H1 (cell line): Measurements from ENCODE around the gene FADS3. TPM values are rescaled to one million over a fixed set of nuclear protein-coding genes. Genes with fewer than 3 reads are reported as not detected.

ENCODE experiments used
- CTCF ChIA-PET: fragments of 300-600 bp; sonication (Branson Sonifier 250); formaldehyde crosslinking; loops from one replicate; lab custom pipeline; 2021; ENCODE audit not compliant: partially characterized antibody; lab: Charles Lee
- POLR2A ChIA-PET: fragments of 300-600 bp; sonication (Branson Sonifier 250); formaldehyde crosslinking; loops from one replicate; lab custom pipeline; 2021; ENCODE audit warnings: inconsistent platforms; ENCODE audit not compliant: partially characterized antibody; lab: Charles Lee
- DNase-seq, 2 experiments: peaks; one replicate each; pipeline versions ENCODE4 v3.0.0 to v3.0.0-alpha.2; 2010 to 2022; ENCODE audit warnings: low spot score in 2 of 2, low read depth in 1 of 2, mixed read lengths in 1 of 2
- FAIRE-seq: peaks from 2 replicates; lab custom pipeline; 2011; peaks lifted over from hg19 to GRCh38; lab: Jason Lieb, UNC
- H2AFZ ChIP-seq: 2 replicates; pipeline ENCODE4 v1.8.1; 2012; ENCODE audit warnings: low read length, inconsistent platforms
- H2AK5ac ChIP-seq: 2 replicates; pipeline ENCODE4 v1.6.1; 2013; ENCODE audit warnings: low read depth, low read length
- H2BK120ac ChIP-seq: replicated peaks from 2 replicates; pipeline ENCODE3; 2013; ENCODE audit warnings: low read depth, low read length, inconsistent platforms
- H2BK12ac ChIP-seq: 2 replicates; pipeline ENCODE4 v1.6.1; 2013; ENCODE audit warnings: low read depth, low read length
- H2BK15ac ChIP-seq: 2 replicates; pipeline ENCODE4 v1.6.1; 2013; ENCODE audit warnings: low read length
- H2BK20ac ChIP-seq: 2 replicates; pipeline ENCODE4 v1.6.1; 2013; ENCODE audit warnings: low read length
- H2BK5ac ChIP-seq: 2 replicates; pipeline ENCODE4 v1.6.1; 2013; ENCODE audit warnings: low read depth, low read length
- H3K14ac ChIP-seq: 2 replicates; pipeline ENCODE4 v1.6.1; 2013; ENCODE audit warnings: inconsistent platforms; ENCODE audit not compliant: insufficient read length
- H3K18ac ChIP-seq: 2 replicates; pipeline ENCODE4 v1.6.1; 2013; ENCODE audit warnings: low read length; ENCODE audit errors: extremely low read depth
- H3K23ac ChIP-seq: 2 replicates; pipeline ENCODE4 v1.6.1; 2013; ENCODE audit warnings: inconsistent platforms; ENCODE audit not compliant: insufficient read length
- H3K23me2 ChIP-seq: 2 replicates; pipeline ENCODE4 v1.6.1; 2013; ENCODE audit warnings: low read depth, low read length
- H3K27ac ChIP-seq: 2 replicates; pipeline ENCODE4 v1.6.1; 2011; ENCODE audit warnings: low read depth, low read length, inconsistent platforms
- H3K27me3 ChIP-seq, 4 experiments: replicated peaks in 1 of 4; 1 replicate in 1 of 4; 2 replicates in 3 of 4; pipeline versions ENCODE4 v1.6.1 to v1.8.1; 2011 to 2013; ENCODE audit warnings: low read length in 3 of 4, mild to moderate bottlenecking in 3 of 4, inconsistent platforms in 2 of 4, mixed read lengths in 2 of 4, moderate library complexity in 1 of 4; ENCODE audit not compliant: control insufficient read depth in 3 of 4, insufficient read depth in 3 of 4; ENCODE audit errors: extremely low read depth in 1 of 4
- H3K36me3 ChIP-seq, 4 experiments: 2 replicates each; pipeline versions ENCODE4 v1.6.1 to v1.8.1; 2011 to 2013; ENCODE audit warnings: mild to moderate bottlenecking in 4 of 4, low read length in 3 of 4, moderate library complexity in 2 of 4, control low read depth in 1 of 4, inconsistent platforms in 1 of 4; ENCODE audit not compliant: insufficient read depth in 4 of 4, control insufficient read depth in 2 of 4
- H3K4ac ChIP-seq: replicated peaks from 2 replicates; pipeline ENCODE3; 2013; ENCODE audit warnings: low read length, low read depth, mixed read lengths, inconsistent platforms; ENCODE audit not compliant: insufficient read length
- H3K4me1 ChIP-seq, 4 experiments: replicated peaks in 1 of 4; 1 replicate in 1 of 4; 2 replicates in 3 of 4; pipeline versions ENCODE4 v1.6.1 to v1.8.1; 2011 to 2013; ENCODE audit warnings: low read length in 3 of 4, inconsistent platforms in 2 of 4, mixed read lengths in 1 of 4; ENCODE audit not compliant: insufficient read depth in 4 of 4, control insufficient read depth in 3 of 4
- H3K4me2 ChIP-seq, 2 experiments: 2 replicates each; pipeline versions ENCODE4 v1.6.1 to v1.8.1; 2011 to 2013; ENCODE audit warnings: low read depth in 2 of 2, low read length in 2 of 2, control low read depth in 1 of 2, inconsistent platforms in 1 of 2, mild to moderate bottlenecking in 1 of 2; ENCODE audit not compliant: insufficient read depth in 1 of 2
- H3K4me3 ChIP-seq, 4 experiments: fragments of 200-600, 300-600 bp in 1 of 4; sonication (generic), shearing (Covaris generic), sonication (Bioruptor Twin) in 1 of 4; 2 replicates each; pipeline versions ENCODE4 v1.5.1 to v1.8.1; 2011 to 2016; ENCODE audit warnings: low read length in 4 of 4, low read depth in 3 of 4, control low read depth in 2 of 4, inconsistent platforms in 2 of 4, mild to moderate bottlenecking in 2 of 4, mixed read lengths in 1 of 4, moderate library complexity in 1 of 4; ENCODE audit not compliant: insufficient read depth in 2 of 4; ENCODE audit errors: extremely low read depth in 1 of 4
- H3K56ac ChIP-seq: replicated peaks from 2 replicates; pipeline ENCODE3; 2013; ENCODE audit warnings: low read depth, mild to moderate bottlenecking, mixed read lengths, low read length, inconsistent platforms; ENCODE audit not compliant: insufficient read length
- H3K79me1 ChIP-seq: 2 replicates; pipeline ENCODE4 v1.6.1; 2013; ENCODE audit warnings: low read depth, low read length, control low read depth
- H3K79me2 ChIP-seq, 2 experiments: 2 replicates each; pipeline versions ENCODE4 v1.6.1 to v1.8.1; 2012 to 2013; ENCODE audit warnings: low read length in 2 of 2, mild to moderate bottlenecking in 2 of 2, inconsistent platforms in 1 of 2; ENCODE audit not compliant: insufficient read depth in 2 of 2, control insufficient read depth in 1 of 2
- H3K9ac ChIP-seq, 4 experiments: replicated peaks in 1 of 4; 1 replicate in 1 of 4; 2 replicates in 3 of 4; pipeline versions ENCODE4 v1.6.1 to v1.8.1; 2011 to 2013; ENCODE audit warnings: low read depth in 3 of 4, low read length in 3 of 4, control low read depth in 2 of 4, mild to moderate bottlenecking in 2 of 4, moderate library complexity in 2 of 4, inconsistent platforms in 1 of 4; ENCODE audit errors: extremely low read depth in 1 of 4
- H3K9me3 ChIP-seq, 2 experiments: 2 replicates each; pipeline versions ENCODE4 v1.6.1 to v1.8.1; 2012 to 2013; ENCODE audit warnings: mild to moderate bottlenecking in 2 of 2, moderate library complexity in 2 of 2, control low read depth in 1 of 2, inconsistent platforms in 1 of 2, low read depth in 1 of 2, low read length in 1 of 2, mixed read lengths in 1 of 2; ENCODE audit not compliant: insufficient read depth in 2 of 2
- H4K20me1 ChIP-seq, 2 experiments: replicated peaks in 1 of 2; 2 replicates each; pipeline versions ENCODE3 to v1.8.1; 2011 to 2013; ENCODE audit warnings: inconsistent platforms in 2 of 2, low read length in 2 of 2, mild to moderate bottlenecking in 1 of 2; ENCODE audit not compliant: insufficient read depth in 2 of 2, control insufficient read depth in 1 of 2
- H4K5ac ChIP-seq: 2 replicates; pipeline ENCODE4 v1.6.1; 2013; ENCODE audit warnings: low read length, low read depth, mixed read lengths, inconsistent platforms; ENCODE audit not compliant: insufficient read length
- H4K8ac ChIP-seq: 2 replicates; pipeline ENCODE4 v1.8.0; 2013; ENCODE audit warnings: mild to moderate bottlenecking, moderate library complexity, low read length, inconsistent platforms; ENCODE audit not compliant: insufficient read depth; ENCODE audit errors: extremely low read depth
- H4K91ac ChIP-seq: replicated peaks from 2 replicates; pipeline ENCODE3; 2013; ENCODE audit warnings: low read length, mixed read lengths, inconsistent platforms; ENCODE audit not compliant: insufficient read length
- ASH2L ChIP-seq: fragments of 200-600, 300-600 bp; sonication (generic); IDR thresholded peaks from one replicate; pipeline ENCODE4 v1.7.1; 2017; ENCODE audit warnings: low read length
- BCL11A ChIP-seq, 2 experiments: IDR thresholded peaks; one replicate each; pipeline ENCODE4 v1.6.1; 2011; ENCODE audit warnings: low read depth in 2 of 2, low read length in 2 of 2, mild to moderate bottlenecking in 2 of 2
- CREB1 ChIP-seq: IDR thresholded peaks from 2 replicates; pipeline ENCODE4 v1.6.1; 2012; ENCODE audit warnings: inconsistent platforms
- EP300 ChIP-seq, 2 experiments: IDR thresholded peaks; 1 replicate in 1 of 2; 2 replicates in 1 of 2; pipeline ENCODE4 v1.6.1; 2011 to 2012; ENCODE audit warnings: low read depth in 2 of 2, low read length in 2 of 2, mild to moderate bottlenecking in 2 of 2, borderline replicate concordance in 1 of 2, inconsistent platforms in 1 of 2, moderate library complexity in 1 of 2
- NRF1 ChIP-seq: IDR thresholded peaks from 2 replicates; pipeline ENCODE4 v1.6.1; 2011; ENCODE audit warnings: mild to moderate bottlenecking, low read depth, low read length, improper control_type of control experiment
- POLR2A ChIP-seq, 2 experiments: IDR thresholded peaks; 1 replicate in 1 of 2; 2 replicates in 1 of 2; pipeline ENCODE4 v1.6.1; 2011; ENCODE audit warnings: low read depth in 2 of 2, low read length in 2 of 2, mild to moderate bottlenecking in 2 of 2; ENCODE audit errors: control extremely low read depth in 1 of 2
- POLR2AphosphoS5 ChIP-seq: IDR thresholded peaks from 2 replicates; pipeline ENCODE4 v1.6.1; 2011; ENCODE audit warnings: low read depth, low read length
- ZNF274 ChIP-seq: IDR thresholded peaks from 2 replicates; pipeline ENCODE4 v1.7.0; 2012; ENCODE audit warnings: low read length, borderline replicate concordance; ENCODE audit errors: extremely low read depth
- WGBS, 2 experiments: shearing (Covaris generic) in 1 of 2; methylation state at CpG; one replicate each; pipeline versions ENCODE4 v1.1.6 to v1.1.7; 2013 to 2015; ENCODE audit warnings: low lambda C conversion rate in 2 of 2, mixed read lengths in 2 of 2, inconsistent platforms in 1 of 2, low coverage in 1 of 2, missing lambda C conversion rate in 1 of 2; ENCODE audit not compliant: insufficient replicate concordance in 2 of 2, insufficient coverage in 1 of 2, insufficient read length in 1 of 2; ENCODE audit errors: extremely low coverage in 1 of 2, missing lambda C conversion rate in 1 of 2; 5-methylcytosine and 5-hydroxymethylcytosine counted together
- polyA plus RNA-seq, 7 experiments: library from polyadenylated mRNA; depleted of rRNA in 3 of 7; stranded (reverse) in 5 of 7; unstranded in 2 of 7; fragments of >200 nt in 5 of 7; fragments of 200-250 nt in 2 of 7; gene quantifications; 1 replicate in 5 of 7; 2 replicates in 1 of 7; 4 replicates in 1 of 7; pipeline versions ENCODE4 v1.2.1 to v1.2.3, GENCODE V29; 2011 to 2013; ENCODE audit warnings: missing spikeins in 2 of 7, mixed read lengths in 2 of 7
- total RNA-seq: library from RNA; stranded (reverse); fragmentation: NEBNext Ultra II Directional; extraction: Animal tissue kit (Norgen Biotek cat#: 25700); gene quantifications from 2 replicates; pipeline ENCODE4 v1.2.1, GENCODE V29; 2021

FADS3 gene
- total and polyA plus RNA-seq, 2 of the 8 experiments (the other 6 are each of a cell fraction or from before 2014, with no cell fraction given), result 43.8 to 76.3 TPM

- TF ChIP-seq ZNF274, result no peak
- no peak for TF ChIP-seq ASH2L
- TF ChIP-seq BCL11A (IDR thresholded peaks at IDR 0.05; ENCODE audit: low read depth in 2 of 2, low read length in 2 of 2), result no peak
- peak in 1 of 2 experiments; percentile 20; a peak in 1 of 3 replicates for TF ChIP-seq POLR2A (IDR thresholded peaks at IDR 0.05; ENCODE audit: control extremely low read depth in 1 of 2, low read depth in 2 of 2, low read length in 2 of 2)
- TF ChIP-seq POLR2AphosphoS5, result peak; percentile 21; the same call in 1 of the 2 replicates
- TF ChIP-seq CREB1, result no peak
- TF ChIP-seq EP300 (IDR thresholded peaks at IDR 0.05; ENCODE audit: borderline replicate concordance in 1 of 2, low read depth in 2 of 2, low read length in 2 of 2), result no peak
- TF ChIP-seq NRF1, result no peak
Measured at GRCh38 chr11:61862714-61863547, 28.4 kb downstream of the FADS3 start.

More at GRCh38 chr11:61862714-61863547, 28.4 kb downstream of the FADS3 start:
- no peak overlapping the region; the same call in 1 of the 2 replicates for H2BK5ac ChIP-seq
- H3K56ac ChIP-seq, result no peak overlapping the region
- no peak overlapping the region for H3K9ac ChIP-seq
- no peak overlapping the region for H4K91ac ChIP-seq
- H2AFZ ChIP-seq, result no peak overlapping the region
- no peak overlapping the region for H3K18ac ChIP-seq
- H3K4ac ChIP-seq, result no peak overlapping the region
- H4K20me1 ChIP-seq, result peaks cover 7 to 10% of the 10 kb centered on the region in 2 experiments
- no peak overlapping the region for H3K14ac ChIP-seq
- DNase-seq (no peak), FAIRE-seq (no peak)
- H3K23ac ChIP-seq, result no peak overlapping the region
- peak overlapping the region; percentile 8 for H4K8ac ChIP-seq
- no peaks in the 10 kb centered on the region for H3K79me1 ChIP-seq
- no peak overlapping the region for H2AK5ac ChIP-seq
- H3K36me3 ChIP-seq, result peaks cover 23 to 70% (median 46%) of the 10 kb centered on the region in 4 experiments
- no peaks in the 10 kb centered on the region for H3K27me3 ChIP-seq
- ChIA-PET POLR2A (interaction anchor here (0.6 to 1.1 kb wide), 2 partner anchors 9 to 16 kb away, joined by 3 read pairs; no protein-coding TSS in a partner anchor), CTCF (interaction anchor here (1.2 to 1.8 kb wide), 4 partner anchors 8 to 66 kb away, joined by 3 to 7 read pairs (median 5); no protein-coding TSS in a partner anchor)
- H4K5ac ChIP-seq, result no peak overlapping the region
- H3K9me3 ChIP-seq, result no peaks in the 10 kb centered on the region
- H3K23me2 ChIP-seq, result no peaks in the 10 kb centered on the region
- H3K79me2 ChIP-seq, result no peaks in the 10 kb centered on the region
- H3K4me3 ChIP-seq, result no peak overlapping the region
- WGBS, 2 experiments, result 95% methylated on average over 18 of the region's 18 CpGs; no CpG with 5 or more reads in 1 of the 2 experiments
- H2BK120ac ChIP-seq, result no peak overlapping the region
- H2BK12ac ChIP-seq, result no peak overlapping the region
- no peak overlapping the region for H2BK15ac ChIP-seq
- H3K27ac ChIP-seq, result no peak overlapping the region
- no peak overlapping the region for H3K4me2 ChIP-seq
- H2BK20ac ChIP-seq, result no peak overlapping the region
- no peaks in the 10 kb centered on the region for H3K4me1 ChIP-seq
